HepG2 (cell line): ENCODE measurements around the gene DOCK9.

Experiments
- CTCF ChIP-seq: sonication (generic); formaldehyde crosslinking; IDR thresholded peaks from 2 replicates; pipeline ENCODE4 v1.5.0; 2020; ENCODE audit warnings: mild to moderate bottlenecking, missing genetic modification reagents, moderate library complexity
- EZH2 ChIP-seq: conservative IDR thresholded peaks from 2 replicates; pipeline ENCODE4 v1.6.1; 2012; ENCODE audit warnings: mild to moderate bottlenecking, low read depth, low read length, moderate library complexity
- GABPA ChIP-seq, 2 experiments: IDR thresholded peaks; 2 replicates each; pipeline ENCODE4 v1.6.1; 2011 to 2016; ENCODE audit warnings: low read depth in 2 of 2, low read length in 1 of 2, missing biosample characterization in 1 of 2, missing genetic modification characterization in 1 of 2

GRCh38 chr13:98890186-98890585 is 87.7 kb downstream of the DOCK9 start:
- no peak for TF ChIP-seq CTCF (CRISPR knock-in tag)
- no peak for TF ChIP-seq GABPA (IDR thresholded peaks at IDR 0.05; ENCODE audit: low read depth, low read length)
- TF ChIP-seq GABPA (CRISPR knock-in tag; IDR thresholded peaks at IDR 0.05; ENCODE audit: low read depth), result no peak
- TF ChIP-seq EZH2, result no peak
